HG03354 (cell line): ENCODE data around the gene RALGPS1.

ENCODE experiments used
- ATAC-seq: cut with Tn5 transposase; IDR thresholded peaks from one replicate; pipeline ENCODE4 v1.9.1; 2021; ENCODE audit warnings: mild to moderate bottlenecking; ENCODE audit not compliant: unreplicated experiment, poor library complexity, severe bottlenecking

The RALGPS1 gene

DNA sequence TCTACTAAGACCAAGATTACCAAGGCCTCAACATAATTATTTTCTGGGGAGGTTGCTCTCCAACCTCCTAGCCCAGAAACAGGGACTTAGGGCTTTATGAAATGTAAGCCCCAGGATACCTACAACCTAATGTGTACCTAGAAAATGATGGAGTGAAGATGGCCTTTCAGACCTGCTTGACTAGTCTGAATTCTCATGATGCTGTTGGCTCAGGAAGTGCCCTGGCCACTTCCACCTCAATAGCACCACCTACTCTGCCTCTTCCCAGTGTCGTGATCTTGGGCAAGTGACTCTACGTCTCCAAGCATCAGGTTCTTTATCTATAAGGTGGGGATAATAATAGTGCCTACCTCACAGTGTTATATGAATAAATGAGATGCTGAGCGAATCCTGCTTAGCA is 292.1 kb downstream of the RALGPS1 start:
- no peak for ATAC-seq

DNA sequence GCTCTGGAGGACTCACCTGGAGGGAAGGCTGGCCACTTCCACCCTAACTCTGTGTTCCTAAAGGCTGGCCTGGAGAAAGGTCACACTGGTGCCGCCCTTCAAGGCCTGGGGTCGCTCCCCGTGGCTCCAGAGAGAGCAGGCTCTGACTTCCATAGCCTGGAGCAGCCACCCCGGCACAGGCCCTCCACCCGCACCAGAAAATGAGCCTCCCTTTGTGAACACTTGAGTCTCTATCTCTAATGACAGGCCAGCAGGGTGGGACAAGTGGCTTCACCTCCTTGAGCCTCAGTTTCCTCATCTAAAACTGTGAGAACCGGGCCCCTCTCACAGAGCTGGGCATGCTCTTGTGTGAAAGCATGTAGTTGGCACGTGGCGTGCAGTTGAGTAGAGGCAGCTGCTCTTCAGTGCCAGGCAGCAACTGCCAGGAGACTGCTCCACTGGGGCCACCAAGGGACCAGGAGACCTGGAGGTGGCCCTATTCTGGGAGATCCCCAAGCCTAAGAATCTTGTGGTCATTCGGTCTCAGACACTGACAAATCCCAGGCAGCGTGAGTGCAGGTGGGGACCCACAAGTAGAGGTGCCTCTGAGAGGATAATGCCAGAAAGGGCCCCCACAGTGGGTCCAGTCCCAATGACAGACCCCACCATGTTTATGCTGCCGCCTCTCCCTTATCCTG is 293.3 kb downstream of the RALGPS1 start:
- no peak for ATAC-seq

DNA sequence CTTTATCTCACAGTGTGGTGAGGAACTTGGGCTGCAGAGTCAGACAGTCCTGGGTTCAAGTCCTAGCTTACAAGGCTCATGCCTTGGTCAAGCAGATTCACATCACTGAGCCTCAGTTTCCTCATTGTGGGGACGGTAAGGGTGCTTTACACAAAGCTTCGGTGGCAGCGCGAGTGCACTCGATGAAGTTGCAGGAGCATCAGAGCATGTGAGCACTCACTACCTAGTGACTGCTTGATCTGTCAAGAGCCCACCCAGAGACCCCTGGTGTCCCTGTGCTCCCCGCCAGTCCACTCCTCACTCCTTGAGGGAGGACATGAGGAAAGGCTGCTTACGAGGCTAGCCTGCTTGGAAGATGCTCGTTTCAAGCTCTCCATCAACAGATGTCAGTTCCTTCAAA is 293.8 kb downstream of the RALGPS1 start:
- ATAC-seq, result no peak

DNA sequence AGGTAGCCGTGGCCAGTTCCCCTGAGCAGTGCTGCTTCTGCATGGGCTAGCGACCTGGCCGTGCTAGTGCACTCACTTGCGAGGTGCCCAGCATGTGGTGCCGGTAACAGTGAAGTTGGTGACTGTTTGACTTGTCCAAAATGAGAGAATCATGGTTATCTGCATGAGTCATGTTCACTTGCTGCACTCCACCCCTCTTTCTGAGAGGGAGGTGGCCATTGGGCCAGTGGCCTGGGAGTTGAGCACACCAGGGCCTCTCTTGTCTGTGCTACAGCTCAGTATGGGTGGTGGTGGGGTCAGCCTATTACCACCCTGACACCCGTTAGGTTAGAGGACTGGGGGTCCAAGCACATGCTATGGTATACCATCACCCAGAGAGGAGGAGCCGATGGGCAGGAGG is 294.6 kb downstream of the RALGPS1 start:
- no peak for ATAC-seq

DNA sequence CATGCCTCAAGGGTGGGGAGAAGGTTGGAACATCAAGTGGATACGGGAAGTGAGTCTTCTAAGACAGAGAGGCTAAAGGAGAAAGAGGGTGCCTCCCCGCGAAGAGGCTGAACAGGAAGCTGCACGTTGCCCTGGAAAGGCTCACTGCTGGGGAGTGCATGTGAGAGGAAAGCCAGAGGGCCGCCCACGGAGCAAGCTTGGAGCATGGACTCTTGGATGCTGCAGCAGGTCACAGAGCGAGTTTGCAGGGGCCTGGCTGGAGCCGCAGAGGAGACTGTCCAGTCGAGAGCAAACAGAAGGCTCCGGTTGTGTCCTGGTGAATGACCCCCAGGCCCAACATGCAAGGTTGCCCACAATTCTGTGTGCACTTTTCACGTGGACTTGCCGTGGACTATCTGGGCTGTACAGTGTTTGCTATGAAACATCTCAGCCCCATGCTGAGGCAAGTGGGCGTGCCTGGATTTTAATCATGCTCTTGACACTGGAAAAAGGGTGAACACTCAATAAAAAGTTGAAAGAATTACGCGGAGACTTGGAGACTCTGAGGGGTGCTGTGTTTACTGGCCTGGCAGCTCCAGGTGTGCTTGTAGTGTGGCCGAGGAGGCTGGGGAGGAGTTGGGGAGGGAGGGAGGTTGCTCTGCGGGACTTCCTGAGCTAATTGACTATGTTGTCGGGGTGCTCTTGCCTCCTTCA is 295.5 kb downstream of the RALGPS1 start:
- no peak for ATAC-seq

DNA sequence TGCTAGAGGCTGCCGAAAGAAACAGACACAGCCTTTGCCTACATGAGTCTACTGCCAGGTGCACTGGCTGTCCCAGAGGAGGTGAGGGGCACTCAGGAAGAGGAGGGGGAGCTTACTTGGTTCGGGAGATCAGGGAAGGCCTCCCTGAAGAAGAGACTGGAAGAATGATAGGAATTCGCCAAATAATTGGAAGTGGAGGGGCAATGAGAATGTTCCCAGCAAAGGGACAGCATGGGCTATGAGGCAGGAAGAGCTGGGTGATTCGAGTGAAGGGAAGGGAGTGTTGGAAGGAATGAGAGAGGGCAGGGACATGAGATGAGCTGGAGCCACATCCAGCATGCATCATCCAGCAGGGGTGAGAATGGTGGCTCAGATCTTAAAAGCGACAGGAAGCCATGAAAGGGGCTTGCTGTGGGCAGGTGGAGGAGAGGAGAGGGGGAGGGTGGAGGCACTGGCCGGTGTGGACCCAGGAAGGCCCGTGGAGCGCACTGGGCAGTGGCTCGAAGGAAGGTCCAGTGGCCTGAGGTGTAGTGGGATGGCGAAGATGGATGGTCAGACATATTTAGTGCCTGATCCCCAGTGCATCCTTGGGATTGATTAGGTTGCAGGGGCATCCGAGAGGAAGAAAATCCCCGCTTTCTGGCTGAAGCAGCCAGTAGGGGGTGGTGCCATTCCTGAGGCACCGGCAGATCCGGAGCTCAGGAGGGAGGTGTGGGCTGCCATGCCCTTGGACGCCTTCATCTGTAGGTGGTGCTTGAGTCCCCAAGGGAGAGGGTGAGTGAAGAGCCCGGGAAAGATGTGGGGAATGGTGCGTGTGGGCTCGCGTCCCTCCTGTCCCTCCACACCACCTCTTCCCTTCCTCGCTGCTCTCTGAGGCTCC is 296.5 kb downstream of the RALGPS1 start:
- no peak for ATAC-seq

DNA sequence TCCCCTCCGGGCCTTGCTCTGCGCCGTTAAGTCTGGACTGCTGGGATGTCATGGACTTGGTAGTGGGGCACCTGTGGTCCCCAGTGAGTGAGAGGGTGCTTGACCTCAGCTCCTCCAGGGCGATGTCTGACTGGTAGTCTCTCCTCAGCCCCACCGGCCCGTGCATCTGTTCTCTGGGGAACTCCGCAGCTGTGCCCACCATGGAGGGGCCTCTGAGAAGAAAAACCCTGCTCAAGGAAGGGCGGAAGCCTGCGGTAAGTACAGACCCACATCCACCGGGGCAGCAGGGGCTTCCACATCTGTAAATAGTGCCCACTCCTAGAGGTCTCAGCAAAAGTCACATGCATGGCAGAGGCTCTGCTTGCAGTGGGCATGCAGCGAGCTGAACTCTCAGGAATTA is 297.4 kb downstream of the RALGPS1 start:
- no peak for ATAC-seq

DNA sequence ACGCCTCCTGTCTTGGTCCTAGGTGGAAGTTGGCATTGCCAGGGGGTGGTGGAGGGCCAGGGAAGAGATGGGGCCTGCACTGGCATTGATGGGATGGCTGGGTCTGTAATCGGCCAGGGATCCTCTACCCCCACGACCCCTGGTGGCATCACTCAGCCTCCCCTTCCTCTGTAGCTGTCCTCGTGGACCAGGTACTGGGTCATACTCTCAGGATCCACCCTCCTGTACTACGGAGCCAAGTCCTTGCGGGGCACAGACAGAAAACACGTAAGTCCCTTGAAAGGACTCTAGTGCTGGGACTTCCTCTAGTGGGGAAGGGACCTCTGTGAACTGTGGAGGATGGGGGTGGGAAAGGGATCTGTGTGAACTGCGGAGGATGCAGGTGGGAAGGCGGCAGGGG is 297.9 kb downstream of the RALGPS1 start:
- ATAC-seq, result no peak

DNA sequence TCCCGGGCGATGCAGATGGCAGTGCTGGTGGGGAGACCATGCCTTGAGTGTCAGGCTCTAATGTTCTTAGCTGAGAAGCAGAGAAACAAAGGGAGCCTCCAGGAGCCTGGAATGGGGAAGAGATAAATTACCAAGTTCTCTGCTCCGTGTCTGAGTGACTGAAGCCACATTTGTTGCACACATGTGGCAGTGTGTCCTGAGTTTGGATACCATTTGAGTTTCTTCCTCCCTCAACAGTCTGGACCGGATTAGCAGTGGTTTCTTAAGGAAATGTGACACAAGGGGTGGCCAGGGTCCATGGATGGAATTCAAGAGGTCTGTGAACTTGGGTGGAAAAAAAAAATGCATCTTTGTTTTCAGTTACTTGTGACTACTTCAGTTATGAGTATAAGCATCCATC is 299.3 kb downstream of the RALGPS1 start:
- ATAC-seq, result no peak

DNA sequence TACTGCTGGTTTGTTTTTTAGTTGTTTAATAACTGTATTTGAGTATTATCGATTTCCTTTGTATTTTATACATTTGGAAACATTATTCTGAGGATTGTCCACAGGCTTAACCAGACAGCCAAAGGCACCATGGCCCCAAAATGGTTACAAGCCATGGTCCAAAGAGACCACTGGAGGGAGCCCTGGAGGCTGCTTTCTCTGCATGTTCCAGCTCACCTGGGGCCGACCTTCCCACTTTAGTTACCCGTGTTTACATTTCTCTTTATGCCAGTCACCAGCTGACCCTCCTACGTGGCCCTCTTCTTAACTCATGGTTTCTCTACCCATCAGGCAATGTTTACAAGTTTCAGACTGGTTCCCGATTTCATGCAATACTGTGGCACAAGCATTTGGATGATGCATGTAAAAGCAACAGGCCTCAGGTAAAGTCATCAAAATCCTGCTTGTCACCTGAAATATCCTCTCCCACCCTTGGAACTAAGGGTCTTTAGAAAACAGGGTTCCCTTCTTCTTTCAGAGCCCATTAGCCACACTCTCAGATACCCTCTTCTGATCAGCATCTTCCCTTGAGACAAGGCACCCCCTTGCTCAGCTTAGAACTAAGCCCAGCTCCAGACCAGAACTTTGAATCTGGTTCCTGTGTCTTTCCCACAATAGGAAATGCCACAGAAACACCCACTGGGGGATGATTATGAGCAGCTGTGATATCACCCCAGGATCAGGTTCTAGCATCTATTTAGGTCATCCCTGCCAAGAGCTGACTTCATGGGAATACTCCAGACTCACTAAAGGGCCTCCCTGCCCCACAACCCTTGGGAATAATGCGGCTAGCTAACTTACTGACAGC is 300.1 kb downstream of the RALGPS1 start:
- no peak for ATAC-seq

DNA sequence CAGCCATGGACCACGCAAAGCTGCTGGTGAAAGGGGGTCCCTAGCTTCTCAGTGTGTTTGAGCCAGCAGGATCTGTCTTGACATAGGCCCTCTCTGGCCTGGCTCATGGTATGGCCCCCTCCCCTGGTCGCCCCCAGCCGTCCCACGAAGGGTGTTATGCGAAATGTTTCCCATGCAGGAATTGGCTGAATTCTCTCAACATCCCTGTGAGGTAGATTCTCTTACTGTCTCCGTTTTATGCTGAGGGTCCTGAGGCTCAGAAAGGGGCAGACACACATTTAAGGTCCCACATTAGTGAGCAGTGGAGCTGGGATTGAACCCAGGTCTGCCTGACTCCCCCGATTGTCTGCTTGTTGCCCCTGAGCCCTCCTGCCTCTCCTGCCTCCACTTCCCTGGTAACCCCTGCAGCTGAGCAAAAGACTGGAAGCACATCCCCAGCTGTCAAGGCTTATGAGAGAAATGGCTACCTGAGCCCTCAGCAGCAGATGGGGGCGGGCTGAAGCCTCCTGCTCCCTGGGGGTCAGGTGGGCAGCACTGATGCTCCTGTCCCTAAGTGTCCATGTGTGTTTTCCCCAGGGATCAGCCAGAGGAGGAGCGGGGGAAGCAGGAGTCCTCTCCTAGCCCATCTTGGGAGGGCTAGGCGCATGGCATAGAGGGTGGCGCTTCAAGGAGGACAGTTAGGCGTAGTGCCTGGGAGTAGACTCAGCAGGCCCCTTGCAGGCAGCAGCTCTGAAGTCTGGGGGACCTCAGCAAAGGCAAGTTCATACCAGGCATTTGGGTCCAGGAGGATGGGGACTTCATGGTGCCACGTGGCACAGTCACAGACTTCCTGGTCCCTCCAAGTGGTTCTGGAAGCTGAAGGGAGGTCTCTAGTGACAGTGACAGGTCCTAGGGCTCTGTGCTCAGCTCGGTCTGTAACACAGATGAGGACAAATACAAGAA is 301.0 kb downstream of the RALGPS1 start:
- no peak for ATAC-seq

DNA sequence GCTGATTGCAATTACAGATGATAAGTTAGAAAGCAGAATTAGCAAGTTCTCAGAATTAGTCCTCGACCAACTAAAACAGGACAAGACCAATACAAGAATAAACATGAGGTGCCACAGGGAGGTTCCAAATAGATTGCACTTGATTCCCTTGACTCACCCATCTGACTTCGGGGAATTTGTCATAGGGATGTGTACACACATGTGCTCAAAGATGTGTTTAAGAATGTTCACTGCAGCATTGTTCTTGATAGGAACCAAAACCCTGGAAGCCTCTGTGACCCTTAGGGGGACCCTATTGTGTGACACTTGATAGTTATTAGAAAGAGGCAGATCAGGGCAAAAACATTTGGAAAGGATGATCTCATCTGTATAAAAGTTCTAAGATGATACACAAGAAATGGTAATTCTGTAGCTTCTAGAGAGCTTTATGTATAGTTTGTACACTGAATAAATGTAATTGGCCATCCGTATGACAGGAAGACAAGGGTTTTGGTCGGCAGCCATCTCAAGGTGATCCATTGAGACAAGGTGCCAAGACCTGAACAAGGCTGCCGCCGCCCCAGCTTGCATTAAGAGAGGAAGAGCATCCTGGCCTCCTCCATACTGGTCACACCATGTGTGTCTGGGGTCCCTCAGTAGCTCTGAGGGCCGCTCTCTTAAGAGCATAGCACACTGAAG is 301.8 kb downstream of the RALGPS1 start:
- no peak for ATAC-seq

DNA sequence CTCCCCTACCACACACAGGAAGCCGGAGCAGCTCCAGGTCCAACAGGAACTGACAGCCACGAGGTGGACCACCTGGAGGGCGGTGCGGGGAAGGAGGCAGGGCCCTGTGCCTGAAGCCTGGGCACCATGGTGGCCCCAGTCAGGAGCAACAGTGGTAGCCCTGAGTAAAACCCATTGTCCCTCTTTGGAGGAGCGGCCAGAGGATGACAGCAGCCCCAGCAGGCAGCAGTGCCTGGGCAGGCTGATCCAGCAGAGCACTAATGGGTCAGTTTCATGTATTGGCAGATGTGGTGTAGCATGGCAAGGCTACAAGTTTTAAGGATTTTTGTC is 302.3 kb downstream of the RALGPS1 start:
- no peak for ATAC-seq

DNA sequence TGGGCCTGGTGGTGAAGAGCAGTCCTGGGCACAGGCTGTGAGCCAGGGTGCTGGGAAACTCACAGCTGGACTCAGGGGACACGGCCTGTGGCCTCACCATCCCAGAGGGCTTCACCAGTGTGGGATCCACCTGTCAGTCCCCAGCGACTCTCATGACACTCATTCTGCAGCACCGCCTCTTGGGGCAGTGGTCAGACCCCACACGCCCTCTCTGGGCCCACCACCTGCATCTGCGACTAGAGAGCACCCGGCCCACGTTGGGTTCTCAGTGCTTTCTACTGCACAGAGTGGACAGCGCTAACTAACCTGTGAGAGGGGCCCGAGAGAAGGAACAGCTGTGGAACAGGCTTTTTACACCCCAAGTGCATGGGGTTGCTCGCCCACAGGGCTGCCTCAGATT is 304.2 kb downstream of the RALGPS1 start:
- no peak for ATAC-seq

DNA sequence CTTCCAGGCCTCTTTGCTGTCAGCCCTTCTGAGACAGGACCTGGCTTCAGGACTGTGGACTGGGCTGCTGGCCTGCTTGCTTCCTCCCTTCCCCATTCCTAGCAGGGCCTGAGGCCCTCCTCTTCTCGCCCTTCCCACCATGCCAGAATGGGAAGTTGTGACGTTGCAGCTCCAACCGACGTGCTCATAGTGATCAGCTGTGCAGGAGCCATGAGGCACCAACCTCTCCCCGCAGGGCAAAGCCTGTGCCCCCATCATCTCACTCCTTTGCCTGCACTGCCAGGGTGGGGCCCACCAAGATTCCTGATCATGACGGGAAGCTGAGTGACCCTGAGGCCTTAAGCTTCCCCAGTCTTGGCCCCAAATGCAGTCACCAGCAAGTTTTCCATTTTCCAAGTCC is 304.9 kb downstream of the RALGPS1 start:
- no peak for ATAC-seq

DNA sequence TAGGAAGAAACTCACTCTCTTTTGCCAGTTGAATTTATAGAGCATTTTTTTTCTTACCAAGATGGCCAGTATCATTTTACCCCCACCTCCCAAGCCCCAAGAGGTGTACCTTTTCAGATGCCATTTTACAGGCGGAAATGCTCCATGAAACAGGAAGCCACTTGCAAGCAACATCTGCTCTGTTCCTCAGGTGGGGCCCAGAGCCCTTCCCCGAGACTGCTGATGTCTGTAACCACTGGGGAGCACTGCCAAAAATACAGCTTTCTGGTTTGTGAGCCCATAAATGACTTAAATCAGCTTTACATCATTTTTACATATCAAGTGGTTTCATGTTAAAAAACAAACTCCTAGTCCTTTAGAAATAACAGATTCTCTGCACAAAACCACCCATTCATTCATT is 307.1 kb downstream of the RALGPS1 start:
- no peak for ATAC-seq

DNA sequence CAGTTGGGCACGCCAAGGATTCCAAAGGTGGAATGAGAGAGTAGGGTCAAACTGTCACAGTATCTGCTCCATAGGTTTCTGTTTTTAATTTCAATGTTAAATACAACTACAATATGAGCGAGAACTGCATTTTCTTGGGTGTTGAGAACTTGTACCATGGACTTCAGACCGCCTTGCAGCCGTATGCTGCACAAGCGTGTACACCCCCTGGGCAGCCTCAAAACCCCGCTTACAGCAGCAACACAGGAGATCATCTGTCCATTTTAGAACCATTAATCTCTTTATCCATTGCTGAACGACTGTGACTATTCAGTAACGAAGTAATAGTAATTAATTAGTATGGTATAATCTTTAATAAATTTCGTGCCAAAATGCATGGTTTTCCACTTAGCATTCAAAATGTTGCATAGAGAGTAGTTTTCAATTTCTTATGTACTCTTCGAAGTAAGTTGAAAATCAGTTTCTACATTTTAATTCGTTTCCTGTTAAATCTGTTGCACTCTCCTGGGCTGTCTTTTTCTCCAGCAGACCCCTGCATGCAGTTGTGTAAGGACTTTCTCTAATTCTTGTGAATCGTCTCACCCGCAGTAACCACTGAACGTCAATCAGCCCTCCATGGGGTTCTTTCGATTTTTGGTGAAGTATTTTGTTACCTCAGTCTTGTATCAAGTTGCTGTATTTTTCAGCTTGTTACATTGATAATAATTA is 308.0 kb downstream of the RALGPS1 start:
- ATAC-seq, result no peak

DNA sequence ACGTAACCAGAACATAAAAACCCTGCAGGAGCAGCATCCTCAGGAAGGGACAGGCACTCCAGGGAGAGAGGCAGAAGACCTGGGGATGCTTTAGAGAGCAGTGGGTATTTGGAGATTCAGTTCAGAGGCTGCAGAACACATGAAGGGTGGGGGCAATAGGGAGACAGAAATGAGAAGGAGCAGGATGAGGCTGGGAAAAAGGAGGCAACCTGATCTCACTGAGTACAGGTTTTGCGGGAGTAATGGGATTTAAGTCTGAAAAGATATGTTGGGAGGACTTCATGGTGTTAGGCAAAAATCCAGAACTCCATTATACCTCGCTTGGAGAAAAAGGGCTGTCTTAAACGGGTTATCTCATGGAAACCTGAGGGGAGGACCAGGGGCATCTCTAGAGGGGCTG is 308.7 kb downstream of the RALGPS1 start:
- ATAC-seq, result no peak
